ENCODE results near the gene WDSUB1. TPM values are rescaled to one million over a fixed set of nuclear protein-coding genes. Genes with fewer than 3 reads are reported as not detected.

The WDSUB1 gene
- total RNA-seq, 4 donors from 2014 or later, result 4.3 to 9.3 (median 5.3) TPM

- TF ChIP-seq CTCF (IDR thresholded peaks at IDR 0.05), result no peak
- DNase-seq (ENCODE audit: low spot score), result no peak
- no peak for ATAC-seq (ENCODE audit: low FRiP score)
Observed at GRCh38 chr2:159186462-159186861, 100.0 kb downstream of the WDSUB1 start.

Small RNAs within 50 kb of the gene (small RNA-seq; reads per million reads assigned to genes)
- gene MIR6888, result not detected
